Right kidney (tissue), 9 donors: Measurements from ENCODE around the gene AK2.
"Not testable (repeated sequence)": the region's sequence is repeated elsewhere in the genome, so short reads cannot be mapped to it uniquely, and the experiment has no call there.

Experiments used
- DNase-seq: peaks from one replicate; pipeline ENCODE4 v3.0.0-alpha.2; 2016
- long read RNA-seq, 8 donors: transcript quantifications; one replicate each; lab custom pipeline, GENCODE V29; 2026

AK2 gene
- long read RNA-seq, donor 1, transcript AK2-201 (6 exons, 1,021 nt) = major isoform, 61 of 126 reads
- long read RNA-seq, donor 1, transcript AK2-202 (7 exons, 3,586 nt) = minor isoform, 26 of 126 reads
- long read RNA-seq, donor 1, transcript AK2-206 (5 exons, 811 nt) = minor isoform, 5 of 126 reads
- long read RNA-seq, donor 1, partial matches to known transcripts = 30 of 126 reads
- long read RNA-seq, donor 1, other reads (novel, unspliced or antisense) = 0 of 126 reads
- long read RNA-seq, donor 2, transcript AK2-201 (6 exons, 1,021 nt) = major isoform, 39 of 81 reads
- long read RNA-seq, donor 2, transcript AK2-202 (7 exons, 3,586 nt) = minor isoform, 15 of 81 reads
- long read RNA-seq, donor 2, partial matches to known transcripts = 22 of 81 reads
- long read RNA-seq, donor 2, other reads (novel, unspliced or antisense) = 0 of 81 reads
- long read RNA-seq, donor 3, transcript AK2-201 (6 exons, 1,021 nt) = major isoform, 26 of 49 reads
- long read RNA-seq, donor 3, transcript AK2-202 (7 exons, 3,586 nt) = minor isoform, 12 of 49 reads
- long read RNA-seq, donor 3, partial matches to known transcripts = 8 of 49 reads
- long read RNA-seq, donor 3, other reads (novel, unspliced or antisense) = 0 of 49 reads
- long read RNA-seq, donor 4, transcript AK2-202 (7 exons, 3,586 nt) = minor isoform, 19 of 98 reads
- long read RNA-seq, donor 4, transcript AK2-201 (6 exons, 1,021 nt) = major isoform, 44 of 98 reads
- long read RNA-seq, donor 4, partial matches to known transcripts = 30 of 98 reads
- long read RNA-seq, donor 4, other reads (novel, unspliced or antisense) = 0 of 98 reads
- long read RNA-seq, donor 5, transcript AK2-202 (7 exons, 3,586 nt) = minor isoform, 24 of 120 reads
- long read RNA-seq, donor 5, transcript AK2-201 (6 exons, 1,021 nt) = major isoform, 57 of 120 reads
- long read RNA-seq, donor 5, partial matches to known transcripts = 30 of 120 reads
- long read RNA-seq, donor 5, other reads (novel, unspliced or antisense) = 0 of 120 reads
- long read RNA-seq, donor 6, transcript AK2-201 (6 exons, 1,021 nt) = major isoform, 39 of 80 reads
- long read RNA-seq, donor 6, transcript AK2-202 (7 exons, 3,586 nt) = minor isoform, 18 of 80 reads
- long read RNA-seq, donor 6, partial matches to known transcripts = 15 of 80 reads
- long read RNA-seq, donor 6, other reads (novel, unspliced or antisense) = 0 of 80 reads
- long read RNA-seq, donor 7, transcript AK2-201 (6 exons, 1,021 nt) = major isoform, 55 of 135 reads
- long read RNA-seq, donor 7, transcript AK2-202 (7 exons, 3,586 nt) = minor isoform, 30 of 135 reads
- long read RNA-seq, donor 7, partial matches to known transcripts = 41 of 135 reads
- long read RNA-seq, donor 7, other reads (novel, unspliced or antisense) = 0 of 135 reads
- long read RNA-seq, donor 8, transcript AK2-201 (6 exons, 1,021 nt) = major isoform, 50 of 99 reads
- long read RNA-seq, donor 8, transcript AK2-202 (7 exons, 3,586 nt) = minor isoform, 19 of 99 reads
- long read RNA-seq, donor 8, partial matches to known transcripts = 23 of 99 reads
- long read RNA-seq, donor 8, other reads (novel, unspliced or antisense) = 0 of 99 reads

DNA sequence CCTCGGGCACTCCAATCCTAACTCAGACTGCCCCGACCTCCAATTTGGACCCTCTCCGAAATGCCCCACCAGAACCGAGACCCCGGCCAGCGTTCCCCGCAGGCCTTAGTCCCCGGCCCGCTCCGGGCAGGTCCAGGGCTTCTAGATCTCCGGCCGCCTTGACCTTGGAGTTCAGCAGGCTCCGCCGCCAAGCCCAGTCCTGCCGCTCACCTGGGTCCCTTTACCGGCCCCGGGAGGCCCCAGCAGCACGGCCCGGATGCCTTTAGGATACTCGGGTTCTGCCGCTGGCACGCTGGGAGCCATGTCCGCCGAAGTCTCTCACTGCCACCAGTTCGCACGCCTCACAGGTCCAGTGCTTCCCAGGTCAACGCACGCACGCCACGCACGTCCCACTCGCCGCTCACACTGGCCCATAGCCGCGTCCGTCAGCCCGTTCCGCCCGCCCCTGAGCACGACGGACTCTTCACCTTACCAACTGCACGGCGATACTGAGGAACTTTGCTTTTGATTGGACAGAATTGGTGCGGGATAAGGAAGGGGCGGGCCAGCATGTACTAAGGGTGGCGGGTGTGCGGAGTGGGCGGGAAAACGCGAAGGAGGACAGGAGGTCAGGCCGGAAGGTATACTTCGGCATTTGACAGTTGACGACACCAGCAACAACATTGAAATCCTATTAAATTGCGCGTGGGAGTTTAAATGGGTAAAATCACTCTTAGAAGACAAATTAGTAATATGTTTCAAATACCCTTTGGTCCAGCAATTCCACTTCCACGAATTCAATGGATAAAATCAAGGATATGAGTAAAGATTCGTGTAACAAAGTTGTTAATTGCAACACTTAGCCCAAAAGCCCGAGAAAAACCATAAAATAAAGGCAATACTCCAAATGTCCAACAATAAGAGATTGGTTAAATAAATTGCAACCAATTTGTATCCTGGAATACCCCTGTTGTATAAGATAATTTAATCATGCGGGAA, at the start of gene AK2:
Gene AK2 (minus strand): TSS at position 358 of the 978 bp plus-strand sequence. CDS start 55 bp downstream, at position 303.
- peak; percentile 87 for DNase-seq

GRCh38 chr1:33086384-33086850, 49.7 kb upstream of the AK2 start:
- DNase-seq = peak; percentile 64

DNA sequence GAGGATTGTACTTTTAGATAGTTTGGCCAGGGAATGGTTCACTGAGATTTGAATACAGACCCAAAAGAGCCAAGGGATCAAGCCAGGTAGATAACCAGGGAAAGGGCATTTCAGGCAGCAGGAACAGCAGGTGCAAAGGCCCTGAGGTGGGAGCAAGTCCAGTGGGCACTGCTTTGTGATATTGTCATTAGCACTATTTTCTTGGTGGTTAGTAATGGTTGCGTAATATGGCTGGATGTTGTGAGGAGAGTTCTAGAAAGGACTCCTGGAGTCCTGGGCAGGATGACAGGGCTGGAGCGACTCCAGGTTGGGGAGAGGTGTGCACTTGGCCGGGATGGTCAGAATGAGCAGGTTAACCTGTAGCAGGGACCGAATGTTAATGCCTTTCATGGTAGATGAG, 48.6 kb upstream of the AK2 start:
- DNase-seq = no peak

DNA sequence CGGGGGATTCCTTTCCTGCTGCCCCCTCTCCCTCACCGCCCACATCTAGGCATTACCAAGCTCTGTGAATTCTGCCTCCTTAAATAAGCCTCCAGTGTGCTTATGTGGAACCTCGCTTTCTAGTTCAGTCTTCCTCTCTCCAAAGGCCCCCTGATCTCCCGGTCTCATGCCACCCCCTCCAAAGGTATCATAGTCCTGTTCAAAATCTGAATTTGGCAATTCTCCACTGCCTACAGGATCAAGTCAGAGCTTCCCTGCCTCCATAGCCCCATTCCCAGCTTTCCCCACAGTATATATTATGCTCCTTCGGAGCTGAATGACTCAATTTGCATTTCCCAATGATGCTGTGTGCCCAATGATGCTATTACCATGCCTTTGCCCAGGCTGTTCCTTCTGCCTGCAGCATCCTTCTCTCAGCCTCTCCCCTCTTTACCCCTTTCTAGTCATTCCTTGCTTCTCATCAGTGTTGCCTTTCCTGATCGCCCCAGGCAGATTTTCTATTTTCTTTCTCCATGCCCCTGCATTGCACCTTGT, 46.0 kb upstream of the AK2 start:
- DNase-seq = no peak

DNA sequence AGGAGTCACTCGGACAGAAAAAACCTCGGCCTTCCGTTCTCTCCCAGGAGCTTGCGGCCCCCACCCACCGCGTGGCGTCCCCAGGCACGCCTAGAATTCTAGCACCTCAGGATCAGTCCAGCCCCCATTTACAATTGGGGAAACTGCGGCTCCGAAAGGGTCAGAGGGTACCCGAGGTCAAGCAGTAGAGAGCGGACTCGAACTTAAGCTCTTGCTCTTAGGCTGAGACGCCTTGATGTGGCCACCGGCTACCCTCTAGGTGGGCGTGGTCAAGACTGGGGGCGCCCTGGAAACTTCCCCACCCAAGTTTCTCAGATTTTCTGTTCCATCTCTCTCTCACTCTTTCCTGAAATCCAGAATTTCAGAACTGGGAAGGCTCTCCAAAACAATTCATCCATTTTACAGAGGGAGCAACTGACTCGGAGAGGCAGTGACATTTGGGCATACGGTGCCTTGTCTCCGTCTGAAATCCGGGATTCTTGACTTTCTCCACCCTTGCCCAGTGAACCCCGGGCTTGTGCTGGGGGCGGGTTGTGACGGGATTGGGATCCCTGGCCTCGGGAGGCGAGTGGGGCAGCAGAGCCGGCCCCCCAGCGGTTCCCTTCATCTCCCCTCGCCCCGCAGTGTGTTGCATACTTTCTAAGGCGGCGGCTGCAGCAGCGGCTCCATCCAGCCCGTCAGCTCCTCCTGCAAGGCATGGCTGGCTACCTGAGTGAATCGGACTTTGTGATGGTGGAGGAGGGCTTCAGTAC, 45.0 kb upstream of the AK2 start:
- peak; percentile 49 for DNase-seq

- peak; percentile 82 for DNase-seq
These were observed 44.3 kb upstream of the AK2 start, which contains the start of gene AZIN2 for GRCh38 chr1:33080885-33081553. AZIN2 (plus strand) TSS chr1:33081153; CDS start chr1:33082250, 1,097 bp downstream.

DNA sequence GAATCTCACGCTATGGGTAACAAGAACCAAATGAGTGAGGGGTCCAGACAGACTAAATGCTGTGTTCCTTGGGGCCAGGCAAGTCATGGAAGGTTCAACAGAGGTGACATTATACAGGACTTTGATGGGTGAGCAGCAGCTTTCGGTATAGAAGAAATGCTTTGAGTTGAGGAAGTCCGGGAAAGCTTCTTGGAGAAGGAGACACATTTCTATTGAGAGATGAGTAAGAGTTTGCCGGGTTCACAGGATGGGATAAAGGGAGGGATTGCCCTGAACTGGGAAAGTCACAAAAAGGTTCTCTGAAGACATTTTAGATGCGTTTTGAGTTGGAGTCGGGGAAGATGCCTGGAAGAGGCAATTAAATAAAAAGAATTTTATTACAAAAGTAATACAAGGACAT, 43.7 kb upstream of the AK2 start:
- DNase-seq = no peak

DNA sequence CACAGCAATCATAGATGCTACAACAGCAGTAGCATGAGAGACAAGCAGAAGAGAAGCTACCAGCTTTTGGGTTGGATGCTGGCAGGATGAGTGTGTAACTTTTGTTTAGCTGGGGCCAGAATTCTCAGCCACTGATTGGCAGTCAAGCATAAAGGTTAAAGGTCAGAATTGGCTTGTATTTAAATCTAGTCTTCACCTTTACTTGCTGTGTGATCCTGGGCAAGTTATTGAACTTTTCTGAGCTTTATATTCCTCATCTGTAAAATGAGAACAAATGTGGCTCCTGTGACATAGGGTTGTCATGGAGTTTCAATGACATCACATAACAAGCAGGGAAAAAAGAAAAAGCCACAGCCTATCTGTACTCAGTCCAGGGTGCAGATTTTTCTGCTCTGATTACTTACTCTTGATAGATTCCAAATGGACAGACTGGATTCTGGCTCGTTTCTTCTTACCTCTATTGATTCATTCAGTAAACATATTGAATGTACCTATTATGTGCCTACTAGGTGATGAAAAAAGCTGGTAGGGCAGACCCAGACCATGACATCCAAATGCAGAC, 41.4 kb upstream of the AK2 start:
- DNase-seq = no peak

DNA sequence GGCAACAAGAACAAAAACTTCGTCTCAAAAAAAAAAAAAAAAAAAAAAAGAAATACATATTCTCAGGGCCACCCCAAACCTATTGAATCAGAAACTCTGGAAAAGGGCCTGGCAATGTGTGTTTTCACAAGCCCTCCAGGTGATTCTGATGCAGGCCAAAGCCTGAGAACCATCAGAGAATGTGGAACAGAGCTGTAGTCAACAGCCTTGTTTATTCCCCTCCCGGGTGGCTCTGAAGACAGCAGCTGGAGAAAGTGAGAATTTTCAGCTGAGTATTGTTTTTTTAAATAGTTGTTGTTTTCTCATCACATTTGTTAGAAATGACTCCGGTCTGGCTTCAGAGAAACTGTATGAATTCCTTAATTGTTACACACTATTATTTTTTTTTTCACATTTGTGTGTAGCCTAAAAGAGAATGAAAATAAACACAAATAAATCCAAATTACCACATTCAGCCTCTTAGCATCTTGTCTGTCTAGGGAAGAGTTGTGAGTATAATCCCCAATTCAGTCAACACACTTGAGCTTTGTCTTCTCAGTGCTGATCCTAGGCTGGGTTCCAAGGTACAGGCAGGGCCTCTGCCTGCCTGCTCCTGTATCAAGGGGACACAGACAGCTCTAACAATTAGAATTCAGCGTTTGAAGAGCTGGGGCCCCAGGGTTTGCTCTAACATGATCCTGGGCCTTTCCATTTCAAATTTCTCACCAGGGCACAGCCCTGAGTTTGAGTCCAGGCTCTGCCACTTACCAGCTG, 37.7 kb upstream of the AK2 start:
- no peak for DNase-seq

DNA sequence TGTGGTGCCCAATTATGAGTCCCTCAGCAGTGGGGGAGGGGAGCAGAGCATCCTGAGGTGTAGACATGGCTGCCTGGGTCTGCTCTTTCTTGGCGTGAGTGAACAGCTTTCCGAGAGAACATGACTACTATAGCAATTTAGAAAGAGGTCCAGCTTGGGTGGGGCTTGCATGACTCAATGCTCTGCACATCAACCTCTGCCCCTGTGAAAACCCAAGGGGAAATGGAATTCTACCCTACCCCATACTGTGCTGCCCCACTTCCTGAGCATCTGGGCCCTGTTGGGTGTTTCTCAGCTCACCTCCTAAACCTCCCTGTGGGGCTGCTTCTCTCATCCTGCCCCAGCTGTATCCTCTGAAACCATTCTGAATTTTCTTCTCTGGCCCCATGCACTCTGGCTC, 36.0 kb upstream of the AK2 start:
- no peak for DNase-seq

DNA sequence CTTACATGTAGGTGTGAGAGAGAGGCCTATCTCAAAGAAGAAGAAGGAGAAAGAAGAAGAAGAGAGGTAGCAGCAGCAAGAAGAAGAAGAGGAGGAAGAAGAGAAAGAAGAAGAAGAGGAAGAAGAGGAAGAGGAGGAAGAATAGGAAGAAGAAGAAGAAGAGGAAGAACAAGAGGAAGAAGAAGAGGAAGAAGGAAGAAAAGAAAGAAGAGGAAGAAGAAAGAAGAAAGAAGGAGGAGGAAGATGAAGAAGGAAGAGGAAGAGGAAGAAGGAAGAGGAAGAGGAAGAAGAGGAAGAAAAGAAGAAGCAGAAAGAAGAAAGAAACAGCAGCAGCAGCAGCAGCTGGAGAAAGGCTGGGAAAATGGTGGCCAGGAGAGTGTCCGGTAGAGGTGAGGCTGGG, 33.9 kb upstream of the AK2 start:
- DNase-seq = no peak

- not testable (repeated sequence) for DNase-seq
These were observed 31.4 kb upstream of the AK2 start for GRCh38 chr1:33068108-33068507.

DNA sequence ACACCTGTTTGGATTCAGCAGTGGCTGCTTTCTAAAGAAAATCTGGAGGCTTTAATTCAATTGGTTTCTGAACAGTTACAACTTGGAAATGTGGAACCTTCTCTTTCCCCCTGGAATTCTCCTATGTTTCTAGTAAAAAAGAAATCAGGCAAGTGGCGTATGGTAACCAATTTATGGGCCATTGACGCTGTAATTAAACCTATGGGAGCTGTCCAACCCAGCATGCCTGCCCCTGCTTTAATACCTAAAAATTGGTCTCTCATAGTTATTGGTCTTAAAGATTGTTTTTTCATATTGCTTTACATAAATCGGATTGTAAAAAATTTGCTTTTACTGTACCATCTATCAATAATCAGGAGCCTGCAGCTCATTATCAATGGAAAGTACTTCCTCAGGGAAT, 29.8 kb upstream of the AK2 start:
- DNase-seq = not testable (repeated sequence)

GRCh38 chr1:33065301-33065700, 28.6 kb upstream of the AK2 start:
- no peak for DNase-seq

DNA sequence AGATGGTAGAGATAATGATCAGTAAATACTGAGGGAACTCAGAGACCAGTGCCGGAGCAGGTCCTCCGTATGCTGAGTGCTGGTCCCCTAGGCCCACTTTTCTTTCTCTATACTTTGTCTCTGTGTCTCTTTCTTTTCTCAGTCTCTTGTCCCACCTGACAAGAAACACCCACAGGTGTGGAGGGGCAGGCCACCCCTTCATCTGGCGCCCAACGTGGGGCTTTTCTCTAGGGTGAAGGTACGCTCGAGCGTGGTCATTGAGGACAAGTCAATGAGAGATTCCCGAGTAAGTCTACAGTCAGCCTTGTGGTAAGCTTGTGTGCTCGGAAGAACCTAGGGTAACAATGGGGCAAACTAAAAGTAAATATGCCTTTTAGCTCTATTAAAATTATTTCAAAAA, 27.6 kb upstream of the AK2 start:
- not testable (repeated sequence) for DNase-seq

- DNase-seq = no peak
These were observed 25.2 kb upstream of the AK2 start for GRCh38 chr1:33061834-33062233.

GRCh38 chr1:33060579-33061083, 23.9 kb upstream of the AK2 start:
- no peak for DNase-seq
